HEK293T (cell line): ENCODE data around the gene BPIFB2.

Source experiments
- BHLHE40 ChIP-seq: fragments of 450-650 bp; IDR thresholded peaks from 2 replicates; pipeline ENCODE4 v1.6.1; 2016; ENCODE audit warnings: mild to moderate bottlenecking, moderate library complexity, borderline replicate concordance
- CTBP1 ChIP-seq: fragments of 450-650 bp; IDR thresholded peaks from 2 replicates; pipeline ENCODE4 v1.6.1; 2016; ENCODE audit warnings: borderline replicate concordance
- ELF4 ChIP-seq: fragments of 450-650 bp; IDR thresholded peaks from 2 replicates; pipeline ENCODE4 v1.6.1; 2017; ENCODE audit warnings: antibody characterized with exemption
- FOXA1 ChIP-seq: fragments of 450-650 bp; IDR thresholded peaks from 2 replicates; pipeline ENCODE4 v1.6.1; 2016; ENCODE audit warnings: mild to moderate bottlenecking
- FOXK2 ChIP-seq: fragments of 450-650 bp; IDR thresholded peaks from 2 replicates; pipeline ENCODE4 v1.6.1; 2016; ENCODE audit warnings: mild to moderate bottlenecking
- FOXM1 ChIP-seq: fragments of 450-650 bp; IDR thresholded peaks from 2 replicates; pipeline ENCODE4 v1.6.1; 2017; ENCODE audit warnings: mild to moderate bottlenecking, borderline replicate concordance
- HDGF ChIP-seq: fragments of 450-650 bp; IDR thresholded peaks from 2 replicates; pipeline ENCODE4 v1.6.1; 2017; ENCODE audit warnings: antibody characterized with exemption, borderline replicate concordance
- SP1 ChIP-seq: fragments of 450-650 bp; IDR thresholded peaks from 2 replicates; pipeline ENCODE4 v1.6.1; 2017
- SUZ12 ChIP-seq: fragments of 450-650 bp; IDR thresholded peaks from 2 replicates; pipeline ENCODE4 v1.6.1; 2016; ENCODE audit warnings: mild to moderate bottlenecking
- ZNF384 ChIP-seq: fragments of 450-650 bp; IDR thresholded peaks from 2 replicates; pipeline ENCODE4 v1.6.1; 2016

- no peak for TF ChIP-seq FOXA1
- TF ChIP-seq SUZ12 = no peak
- TF ChIP-seq FOXK2 = no peak
- no peak for TF ChIP-seq HDGF
- no peak for TF ChIP-seq FOXM1
- TF ChIP-seq BHLHE40 = no peak
- TF ChIP-seq CTBP1 = no peak
- TF ChIP-seq SP1 = no peak
- TF ChIP-seq ZNF384 = no peak
- TF ChIP-seq ELF4 = no peak
Measured at GRCh38 chr20:32990426-32990825, 17.1 kb upstream of the BPIFB2 start.
